GM18505 (cell line): ENCODE data around the gene MAN2A1.
"Not testable (repeated sequence)": the region's sequence is repeated elsewhere in the genome, so short reads cannot be mapped to it uniquely, and the experiment has no call there.

Source experiments
- ATAC-seq: cut with Tn5 transposase; IDR thresholded peaks from one replicate; pipeline ENCODE4 v1.9.1; 2021; ENCODE audit not compliant: unreplicated experiment
- POLR2A ChIP-seq: IDR thresholded peaks from 4 replicates; pipeline ENCODE4 v1.6.1; 2011; ENCODE audit warnings: borderline replicate concordance; ENCODE audit not compliant: insufficient read depth, insufficient read length; ENCODE audit errors: extremely low read depth

The MAN2A1 gene

GRCh38 chr5:109823597-109823996, 133.9 kb downstream of the MAN2A1 start:
- no peak for ATAC-seq
- no peak for TF ChIP-seq POLR2A

GRCh38 chr5:109825450-109825849, 135.7 kb downstream of the MAN2A1 start:
- no peak for TF ChIP-seq POLR2A
- no peak for ATAC-seq

- no peak for TF ChIP-seq POLR2A
Observed at GRCh38 chr5:109826426-109826825, 136.7 kb downstream of the MAN2A1 start.

GRCh38 chr5:109829331-109829730, 139.6 kb downstream of the MAN2A1 start:
- no peak for TF ChIP-seq POLR2A
- no peak for ATAC-seq

More at GRCh38 chr5:109826426-109826825, 136.7 kb downstream of the MAN2A1 start:
- ATAC-seq, result no peak

- TF ChIP-seq POLR2A, result no peak
- no peak for ATAC-seq
Observed at GRCh38 chr5:109830955-109831502, 141.3 kb downstream of the MAN2A1 start.

- not testable (repeated sequence) for ATAC-seq
Observed at GRCh38 chr5:109832207-109833188, 142.8 kb downstream of the MAN2A1 start.

- no peak for TF ChIP-seq POLR2A
- no peak for ATAC-seq
Observed at GRCh38 chr5:109833946-109834345, 144.2 kb downstream of the MAN2A1 start.

GRCh38 chr5:109836280-109836679, 146.6 kb downstream of the MAN2A1 start:
- no peak for ATAC-seq
- no peak for TF ChIP-seq POLR2A

- TF ChIP-seq POLR2A, result no peak
- no peak for ATAC-seq
Observed at GRCh38 chr5:109837231-109837861, 147.6 kb downstream of the MAN2A1 start.

- no peak for ATAC-seq
- no peak for TF ChIP-seq POLR2A
Observed at GRCh38 chr5:109838157-109838556, 148.4 kb downstream of the MAN2A1 start.

- no peak for ATAC-seq
- no peak for TF ChIP-seq POLR2A
Observed at GRCh38 chr5:109844148-109844547, 154.4 kb downstream of the MAN2A1 start.

GRCh38 chr5:109844695-109845094, 155.0 kb downstream of the MAN2A1 start:
- ATAC-seq, result no peak
- TF ChIP-seq POLR2A, result no peak

GRCh38 chr5:109848130-109848529, 158.4 kb downstream of the MAN2A1 start:
- no peak for TF ChIP-seq POLR2A
- no peak for ATAC-seq
